Right lobe of liver (tissue), 4 donors: ENCODE results near the gene SPDYE2B.
"Not testable (repeated sequence)": the region's sequence is repeated elsewhere in the genome, so short reads cannot be mapped to it uniquely, and the experiment has no call there.

Source experiments
- CTCF ChIP-seq, 4 donors: fragments of 200-600 bp in 3 of 4; fragments of 450-650 bp in 1 of 4; IDR thresholded peaks; one replicate each; pipeline versions ENCODE4 v1.5.1 to v1.8.0; 2016 to 2022; ENCODE audit warnings: antibody characterized with exemption in 4 of 4, mild to moderate bottlenecking in 2 of 4
- POLR2A ChIP-seq: fragments of 450-650 bp; IDR thresholded peaks from one replicate; pipeline ENCODE4 v1.6.1; 2017; ENCODE audit warnings: antibody characterized with exemption, mild to moderate bottlenecking
- donor health status: DM: no; HTN: no; CAD: no.
- donor health status: DM: no; HTN: no; CAD: no.
- donor health status: DM: no; HTN: yes; CAD: no.

GRCh38 chr7:102614346-102614697, 35.8 kb upstream of the SPDYE2B start:
- not testable (repeated sequence) for TF ChIP-seq CTCF (IDR thresholded peaks at IDR 0.05); POLR2A
